ENCODE measurements around the gene TAT. TPM values are rescaled to one million over a fixed set of nuclear protein-coding genes. Genes with fewer than 3 reads are reported as not detected.

Gene TAT
- total RNA-seq, 2 experiments from 2014 or later: not detected

DNA sequence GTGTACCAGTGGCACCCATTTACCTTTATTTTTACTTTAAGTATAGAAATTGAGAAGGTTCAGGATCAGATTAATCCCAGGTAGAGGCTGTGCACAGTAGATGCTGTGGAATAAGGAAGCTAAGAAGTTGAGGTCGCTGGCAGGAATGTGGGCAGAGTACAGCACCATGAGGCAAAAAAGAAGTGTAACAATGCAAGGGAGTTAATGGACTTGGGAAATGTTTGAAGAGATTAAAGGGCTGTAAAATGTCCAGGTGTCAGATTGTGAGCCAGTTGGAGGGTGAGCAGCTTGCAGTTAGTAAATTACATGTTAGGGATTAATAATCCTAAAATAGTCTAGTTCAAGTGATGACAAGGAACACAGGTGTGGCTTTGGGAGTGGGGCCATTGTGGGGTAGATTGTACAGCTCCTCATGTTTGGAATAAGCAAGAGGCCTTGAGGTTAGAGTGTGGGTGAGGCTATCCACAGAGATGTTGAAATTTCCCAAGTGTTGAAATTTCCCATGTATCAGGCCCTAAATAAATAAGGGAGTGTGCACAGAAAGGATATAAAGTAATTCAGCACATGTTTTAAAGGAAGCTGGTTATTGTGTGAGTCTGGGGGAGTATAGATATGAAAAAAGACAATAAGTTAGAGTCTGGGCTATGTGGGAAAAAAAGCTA is 21.5 kb downstream of the TAT start:
- no peaks in the 10 kb centered on the region for H3K36me3 Mint-ChIP-seq
- no peaks in the 10 kb centered on the region for H3K9me3 Mint-ChIP-seq (ENCODE audit: low read depth)
- no peak for DNase-seq
- H3K4me3 Mint-ChIP-seq: no peak overlapping the region
- CTCF ChIA-PET: interaction anchor here (1.5 to 1.6 kb wide), 2 partner anchors 9 to 17 kb away, joined by 4 to 5 read pairs; no protein-coding TSS in a partner anchor
- no peaks in the 10 kb centered on the region for H3K4me1 Mint-ChIP-seq
- H3K27me3 Mint-ChIP-seq: peaks cover 32% of the 10 kb centered on the region
- H3K27ac Mint-ChIP-seq: no peak overlapping the region
- no peak for ATAC-seq

- ATAC-seq (no peak), DNase-seq (no peak)
- no peak overlapping the region for H3K27ac Mint-ChIP-seq
- no peaks in the 10 kb centered on the region for H3K36me3 Mint-ChIP-seq
- peaks cover 18% of the 10 kb centered on the region for H3K27me3 Mint-ChIP-seq
- CTCF ChIA-PET: interaction anchor here (1.6 to 1.7 kb wide), 2 partner anchors 12 to 58 kb away, joined by 4 to 6 read pairs; no protein-coding TSS in a partner anchor
- no peaks in the 10 kb centered on the region for H3K9me3 Mint-ChIP-seq (ENCODE audit: low read depth)
- no peak overlapping the region for H3K4me3 Mint-ChIP-seq
- H3K4me1 Mint-ChIP-seq: no peaks in the 10 kb centered on the region
Measured at GRCh38 chr16:71552698-71553503, 24.0 kb downstream of the TAT start.

DNA sequence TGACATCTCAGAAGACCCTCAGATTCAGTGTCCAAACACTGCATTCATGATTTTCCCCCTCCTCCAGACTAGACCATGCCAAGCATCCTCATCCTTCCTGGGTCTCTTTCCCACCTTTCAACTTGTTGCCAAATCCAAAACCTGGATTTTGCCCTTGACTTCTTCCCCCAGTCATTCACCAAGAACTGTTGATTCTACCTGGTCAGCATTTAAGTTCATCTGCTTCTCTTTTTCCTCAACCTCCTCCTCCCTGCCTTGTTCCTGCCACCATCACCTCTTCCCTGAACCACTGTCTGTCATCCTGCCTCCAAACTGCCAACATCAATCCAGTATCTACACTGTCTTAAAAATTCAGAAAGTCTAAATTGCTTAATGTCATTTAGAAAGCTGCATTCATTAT is 29.7 kb downstream of the TAT start:
- Mint-ChIP-seq H3K9me3 (ENCODE audit: low read depth) (no peaks in the 10 kb centered on the region), H3K4me1 (peaks cover 2% of the 10 kb centered on the region), H3K27ac (no peak overlapping the region), H3K27me3 (peaks cover 10% of the 10 kb centered on the region), H3K36me3 (no peaks in the 10 kb centered on the region), H3K4me3 (no peak overlapping the region)
- CTCF ChIA-PET: no interaction called here
- no peak for ATAC-seq
- DNase-seq: no peak

DNA sequence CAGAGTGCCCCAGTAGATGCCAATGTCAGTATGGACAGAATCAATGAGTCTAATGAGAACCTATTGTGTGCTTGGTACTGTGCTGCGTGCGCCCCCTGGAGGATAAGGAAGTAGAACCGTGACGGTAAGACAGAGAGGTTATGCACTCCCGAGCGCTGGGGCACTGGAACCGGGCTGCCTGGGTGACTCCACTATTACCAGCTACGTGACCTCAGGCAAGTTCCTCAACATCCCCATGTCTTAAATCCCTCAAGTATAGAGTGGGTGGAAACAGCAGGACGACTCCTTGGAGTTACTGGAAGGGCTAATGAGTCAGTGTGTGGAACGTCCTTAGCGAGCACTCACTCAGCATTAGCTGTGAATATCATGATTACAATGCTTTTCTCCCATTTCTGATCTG is 34.5 kb downstream of the TAT start:
- Mint-ChIP-seq H3K9me3 (ENCODE audit: low read depth) (no peaks in the 10 kb centered on the region), H3K4me1 (peaks cover 2% of the 10 kb centered on the region), H3K27me3 (no peaks in the 10 kb centered on the region), H3K4me3 (no peak overlapping the region), H3K36me3 (no peaks in the 10 kb centered on the region), H3K27ac (no peak overlapping the region)
- DNase-seq: peak; percentile 75
- CTCF ChIA-PET: interaction anchor here (1.0 to 2.1 kb wide), 4 partner anchors 42 to 131 kb away, joined by 3 to 9 read pairs (median 6); no protein-coding TSS in a partner anchor
- peak; percentile 91 for ATAC-seq

DNA sequence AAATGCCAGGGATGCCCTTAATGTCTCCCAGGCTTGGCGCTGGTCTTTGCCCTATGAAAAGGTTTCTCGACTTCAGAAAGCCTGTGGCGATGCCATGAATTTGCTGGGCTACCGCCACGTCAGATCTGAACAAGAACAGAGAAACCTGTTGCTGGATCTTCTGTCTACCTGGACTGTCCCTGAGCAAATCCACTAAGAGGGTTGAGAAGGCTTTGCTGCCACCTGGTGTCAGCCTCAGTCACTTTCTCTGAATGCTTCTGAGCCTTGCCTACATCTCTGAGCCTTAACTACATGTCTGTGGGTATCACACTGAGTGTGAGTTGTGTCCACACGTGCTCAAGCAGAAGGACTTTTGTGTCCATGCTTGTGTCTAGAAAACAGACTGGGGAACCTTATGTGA is 39.2 kb downstream of the TAT start:
- Mint-ChIP-seq H3K4me3 (no peak overlapping the region), H3K27ac (no peak overlapping the region), H3K36me3 (no peaks in the 10 kb centered on the region), H3K4me1 (peaks cover 2% of the 10 kb centered on the region), H3K9me3 (ENCODE audit: low read depth) (no peaks in the 10 kb centered on the region), H3K27me3 (peaks cover 4% of the 10 kb centered on the region)
- ATAC-seq (peak; percentile 69), DNase-seq (peak; percentile 50)
- CTCF ChIA-PET: interaction anchor here (1.1 to 2.5 kb wide), 5 partner anchors 18 to 127 kb away, joined by 3 to 11 read pairs (median 4); no protein-coding TSS in a partner anchor

DNA sequence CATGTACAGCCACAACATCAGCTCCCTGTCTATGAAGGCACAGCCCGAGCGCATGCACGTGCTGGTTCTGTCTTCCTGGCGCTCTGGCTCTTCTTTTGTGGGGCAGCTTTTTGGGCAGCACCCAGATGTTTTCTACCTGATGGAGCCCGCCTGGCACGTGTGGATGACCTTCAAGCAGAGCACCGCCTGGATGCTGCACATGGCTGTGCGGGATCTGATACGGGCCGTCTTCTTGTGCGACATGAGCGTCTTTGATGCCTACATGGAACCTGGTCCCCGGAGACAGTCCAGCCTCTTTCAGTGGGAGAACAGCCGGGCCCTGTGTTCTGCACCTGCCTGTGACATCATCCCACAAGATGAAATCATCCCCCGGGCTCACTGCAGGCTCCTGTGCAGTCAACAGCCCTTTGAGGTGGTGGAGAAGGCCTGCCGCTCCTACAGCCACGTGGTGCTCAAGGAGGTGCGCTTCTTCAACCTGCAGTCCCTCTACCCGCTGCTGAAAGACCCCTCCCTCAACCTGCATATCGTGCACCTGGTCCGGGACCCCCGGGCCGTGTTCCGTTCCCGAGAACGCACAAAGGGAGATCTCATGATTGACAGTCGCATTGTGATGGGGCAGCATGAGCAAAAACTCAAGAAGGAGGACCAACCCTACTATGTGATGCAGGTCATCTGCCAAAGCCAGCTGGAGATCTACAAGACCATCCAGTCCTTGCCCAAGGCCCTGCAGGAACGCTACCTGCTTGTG is 40.0 kb downstream of the TAT start:
- DNase-seq: no peak
- no peak for ATAC-seq
- Mint-ChIP-seq H3K4me1 (no peaks in the 10 kb centered on the region), H3K27ac (no peak overlapping the region), H3K9me3 (ENCODE audit: low read depth) (no peaks in the 10 kb centered on the region), H3K4me3 (no peak overlapping the region), H3K27me3 (peaks cover 4% of the 10 kb centered on the region), H3K36me3 (no peaks in the 10 kb centered on the region)
- CTCF ChIA-PET: interaction anchor here (1.9 kb wide), 1 partner anchor 124 kb away, joined by 8 read pairs; no protein-coding TSS in a partner anchor

DNA sequence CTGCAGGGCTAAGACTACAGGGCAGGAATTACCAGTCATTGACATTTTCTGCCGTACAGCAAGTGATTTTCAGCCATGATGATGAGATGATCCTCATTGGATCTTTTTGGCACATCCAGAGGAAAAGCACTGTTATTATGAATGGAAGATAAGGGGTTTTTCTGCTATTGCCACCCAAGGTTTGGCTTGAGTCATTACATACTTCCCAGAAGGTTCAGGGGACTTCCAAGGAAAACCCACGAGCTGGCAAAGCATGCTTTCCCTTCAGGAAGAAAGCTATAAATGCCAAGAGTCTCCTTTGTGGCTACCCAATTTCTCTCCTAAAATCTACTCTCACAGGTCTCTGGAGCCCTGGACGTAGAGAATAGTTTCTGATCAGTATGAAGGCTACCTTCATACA is 44.5 kb downstream of the TAT start:
- Mint-ChIP-seq H3K4me1 (no peaks in the 10 kb centered on the region), H3K36me3 (no peaks in the 10 kb centered on the region), H3K9me3 (ENCODE audit: low read depth) (no peaks in the 10 kb centered on the region), H3K27me3 (peaks cover 17% of the 10 kb centered on the region), H3K4me3 (no peak overlapping the region), H3K27ac (no peak overlapping the region)
- CTCF ChIA-PET: no interaction called here
- DNase-seq (no peak), ATAC-seq (no peak)

GRCh38 chr16:71528863-71529262 is 48.0 kb downstream of the TAT start:
- Mint-ChIP-seq H3K4me1 (peaks cover 2% of the 10 kb centered on the region), H3K9me3 (ENCODE audit: low read depth) (no peaks in the 10 kb centered on the region), H3K4me3 (no peak overlapping the region), H3K27ac (no peak overlapping the region), H3K27me3 (peaks cover 37% of the 10 kb centered on the region), H3K36me3 (no peaks in the 10 kb centered on the region)
- CTCF ChIA-PET: interaction anchor here (0.6 to 0.7 kb wide), 2 partner anchors 11 to 117 kb away, joined by 3 to 4 read pairs; no protein-coding TSS in a partner anchor
- no peak for DNase-seq
- no peak for ATAC-seq

GRCh38 chr16:71528257-71528656 is 48.6 kb downstream of the TAT start:
- Mint-ChIP-seq H3K27ac (no peak overlapping the region), H3K4me1 (peaks cover 2% of the 10 kb centered on the region), H3K9me3 (ENCODE audit: low read depth) (no peaks in the 10 kb centered on the region), H3K36me3 (no peaks in the 10 kb centered on the region), H3K27me3 (peaks cover 40% of the 10 kb centered on the region), H3K4me3 (no peak overlapping the region)
- no peak for DNase-seq
- CTCF ChIA-PET: no interaction called here
- no peak for ATAC-seq

DNA sequence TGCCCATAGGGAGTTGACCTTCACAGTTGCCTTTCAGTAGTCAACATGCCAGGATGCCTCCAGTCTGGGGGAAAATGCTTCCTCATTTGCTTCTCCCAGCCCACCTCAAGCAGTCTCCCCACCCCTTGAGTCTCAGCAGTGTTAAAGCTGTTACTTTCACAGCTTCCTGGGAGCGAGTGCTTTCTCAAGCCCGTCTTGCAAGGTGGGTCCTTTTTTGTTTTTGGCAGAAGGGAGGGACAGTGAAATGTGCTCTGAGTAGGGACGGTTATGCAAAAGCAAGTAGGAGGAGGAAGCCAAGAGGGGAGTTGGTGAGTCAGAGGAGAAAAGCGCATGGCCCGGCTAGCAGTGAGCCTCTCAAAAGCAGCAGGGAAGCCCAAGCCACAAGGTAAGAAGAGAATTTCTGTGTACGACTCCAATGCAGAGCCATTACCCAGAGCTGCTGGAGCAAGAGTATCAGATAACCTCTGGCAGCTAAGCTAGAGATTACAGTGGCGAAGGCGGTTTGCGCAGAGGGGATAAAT is 50.7 kb downstream of the TAT start, which contains the start of gene CHST4:
TSS of gene CHST4 (plus strand) at position 316 of the 521 bp plus-strand sequence. CDS start 10,252 bp downstream, outside the sequence.
- no peak for ATAC-seq
- no peak for DNase-seq
- Mint-ChIP-seq H3K4me1 (peaks cover 2% of the 10 kb centered on the region), H3K36me3 (no peaks in the 10 kb centered on the region), H3K4me3 (no peak within 1 kb of the TSS), H3K9me3 (ENCODE audit: low read depth) (no peaks in the 10 kb centered on the region), H3K27ac (no peak within 1 kb of the TSS), H3K27me3 (peaks cover 47% of the 10 kb centered on the region)
- CTCF ChIA-PET: interaction anchor here (1.1 to 2.2 kb wide), 3 partner anchors 15 to 85 kb away, joined by 3 to 6 read pairs (median 4); no protein-coding TSS in a partner anchor

- CTCF ChIA-PET: interaction anchor here (2.2 kb wide), 1 partner anchor 86 kb away, joined by 6 read pairs; no protein-coding TSS in a partner anchor
- Mint-ChIP-seq H3K9me3 (ENCODE audit: low read depth) (no peaks in the 10 kb centered on the region), H3K4me3 (no peak overlapping the region), H3K4me1 (peaks cover 2% of the 10 kb centered on the region), H3K27ac (no peak overlapping the region), H3K27me3 (peaks cover 43% of the 10 kb centered on the region), H3K36me3 (no peaks in the 10 kb centered on the region)
- ATAC-seq (no peak), DNase-seq (no peak)
Measured at GRCh38 chr16:71524566-71525553, 52.0 kb downstream of the TAT start.

DNA sequence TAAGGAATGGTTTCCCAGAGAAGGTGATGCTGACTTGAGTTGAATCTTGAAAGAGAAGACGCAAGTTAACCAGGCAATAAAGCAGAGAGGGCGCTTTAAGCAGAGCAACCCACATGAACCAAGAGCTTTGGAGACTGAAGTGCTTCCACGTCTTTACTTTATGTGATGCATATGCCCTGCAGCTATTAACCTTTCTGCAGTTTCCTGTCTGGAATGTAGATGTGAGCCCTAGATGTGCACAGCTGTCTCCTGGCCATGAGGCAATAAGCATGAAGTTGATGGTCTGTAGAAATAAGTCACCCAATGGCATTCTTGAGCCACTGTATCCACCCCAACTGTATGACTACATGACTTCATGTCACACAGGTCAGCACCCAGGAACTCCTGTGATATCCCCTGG is 56.3 kb downstream of the TAT start:
- no peak for ATAC-seq
- H3K4me3 Mint-ChIP-seq: no peak overlapping the region
- no peaks in the 10 kb centered on the region for H3K36me3 Mint-ChIP-seq
- no peak for DNase-seq
- CTCF ChIA-PET: no interaction called here
- H3K9me3 Mint-ChIP-seq (ENCODE audit: low read depth): no peaks in the 10 kb centered on the region
- peaks cover 19% of the 10 kb centered on the region for H3K27me3 Mint-ChIP-seq
- no peak overlapping the region for H3K27ac Mint-ChIP-seq
- H3K4me1 Mint-ChIP-seq: no peaks in the 10 kb centered on the region
